ACC112 (cell line): ENCODE results near the gene FUT6.
"Not testable (repeated sequence)": the region's sequence is repeated elsewhere in the genome, so short reads cannot be mapped to it uniquely, and the experiment has no call there.

Experiments
- H2AFZ ChIP-seq: fragments of 200-600 bp; sonication (generic); one replicate; pipeline ENCODE4 v1.6.0; 2017; ENCODE audit warnings: antibody characterized with exemption, low read length; ENCODE audit not compliant: unreplicated experiment
- H3K27ac ChIP-seq: fragments of 200-600 bp; sonication (generic); 2 replicates; pipeline ENCODE4 v1.5.1; 2014; ENCODE audit warnings: low read depth, mild to moderate bottlenecking, antibody characterized with exemption, low read length, moderate library complexity
- H3K27me3 ChIP-seq: fragments of 200-600 bp; sonication (generic); 2 replicates; pipeline ENCODE4 v1.6.1; 2014; ENCODE audit warnings: mild to moderate bottlenecking, antibody characterized with exemption, low read length, moderate library complexity, mixed read lengths; ENCODE audit not compliant: insufficient read depth
- H3K36me3 ChIP-seq: fragments of 200-600 bp; sonication (generic); 2 replicates; pipeline ENCODE4 v1.6.1; 2016; ENCODE audit warnings: mild to moderate bottlenecking, antibody characterized with exemption, low read length, moderate library complexity, mixed read lengths; ENCODE audit not compliant: insufficient read depth
- H3K4me1 ChIP-seq: fragments of 200-600 bp; sonication (generic); one replicate; pipeline ENCODE4 v1.6.1; 2016; ENCODE audit warnings: low read length, mixed read lengths; ENCODE audit not compliant: insufficient read depth, unreplicated experiment, control insufficient read depth
- H3K4me3 ChIP-seq: fragments of 200-600 bp; sonication (generic); 2 replicates; pipeline ENCODE4 v1.5.1; 2014; ENCODE audit warnings: mild to moderate bottlenecking, low read depth, low read length
- H3K79me2 ChIP-seq: fragments of 200-600 bp; sonication (generic); one replicate; pipeline ENCODE4 v1.6.0; 2016; ENCODE audit warnings: low read length; ENCODE audit not compliant: control insufficient read depth, unreplicated experiment, insufficient read depth

FUT6 gene

GRCh38 chr19:5874496-5874895 is 35.0 kb upstream of the FUT6 start:
- not testable (repeated sequence) for H2AFZ ChIP-seq

DNA sequence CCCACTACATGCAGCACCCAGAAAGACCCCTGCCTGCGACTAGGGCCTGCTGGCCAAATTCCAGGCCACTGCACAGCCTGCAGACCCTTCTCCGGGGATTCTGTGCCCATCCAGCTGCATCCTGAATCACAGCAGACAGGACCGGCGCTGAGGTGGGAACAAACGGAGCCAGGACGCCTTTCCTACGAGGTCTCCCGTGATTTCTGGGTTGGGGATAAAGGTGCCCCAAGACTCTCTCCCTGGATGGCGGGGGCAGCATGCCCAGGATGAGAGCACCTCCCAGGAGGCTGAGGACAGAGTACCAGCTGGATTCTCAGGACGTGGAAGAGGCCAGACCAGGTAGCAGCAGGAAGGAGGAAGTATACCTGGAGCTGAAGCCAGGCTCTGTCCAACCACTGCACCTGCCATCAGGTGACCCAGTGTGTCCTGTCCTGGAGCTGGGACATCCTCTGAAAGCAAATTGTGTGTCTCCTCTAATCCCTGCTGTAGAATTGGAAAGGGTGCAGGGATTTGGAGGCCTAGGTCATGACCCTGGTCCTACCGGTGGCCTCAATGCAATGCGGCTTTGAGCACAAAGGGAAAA is 34.2 kb upstream of the FUT6 start:
- no peak overlapping the region for H3K4me3 ChIP-seq
- no peaks in the 10 kb centered on the region for H3K4me1 ChIP-seq
- H3K36me3 ChIP-seq, result no peaks in the 10 kb centered on the region
- no peaks in the 10 kb centered on the region for H3K27me3 ChIP-seq
- H3K79me2 ChIP-seq, result no peaks in the 10 kb centered on the region
- no peak overlapping the region for H2AFZ ChIP-seq
- no peak overlapping the region for H3K27ac ChIP-seq

More at GRCh38 chr19:5874496-5874895, 35.0 kb upstream of the FUT6 start:
- H3K79me2 ChIP-seq, H3K36me3 ChIP-seq, H3K27me3 ChIP-seq, H3K4me3 ChIP-seq, H3K27ac ChIP-seq, H3K4me1 ChIP-seq: not testable (repeated sequence)

DNA sequence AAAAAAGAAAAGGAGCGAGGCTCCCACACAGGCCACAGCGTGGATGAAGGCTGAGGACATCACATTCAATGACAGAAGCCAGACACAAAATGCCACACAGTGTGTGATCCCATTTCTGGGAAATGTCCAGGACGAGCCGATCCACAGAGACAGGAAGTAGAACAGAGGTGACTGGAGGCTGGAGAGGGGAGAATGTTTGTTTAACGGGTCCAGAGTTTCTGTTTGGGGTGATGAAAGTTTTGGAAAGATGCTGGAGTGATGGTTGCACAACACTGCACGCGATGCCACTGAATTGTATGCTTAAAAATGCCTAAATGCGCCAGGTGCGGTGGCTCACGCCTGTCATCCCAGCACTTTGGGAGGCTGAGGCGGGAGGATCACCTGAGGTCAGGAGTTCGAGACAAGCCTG is 31.5 kb upstream of the FUT6 start:
- Histone ChIP-seq H3K27ac (no peak overlapping the region), H3K4me3 (no peak overlapping the region), H3K79me2 (no peaks in the 10 kb centered on the region), H3K36me3 (no peaks in the 10 kb centered on the region), H3K4me1 (no peaks in the 10 kb centered on the region), H3K27me3 (no peaks in the 10 kb centered on the region), H2AFZ (no peak overlapping the region)

DNA sequence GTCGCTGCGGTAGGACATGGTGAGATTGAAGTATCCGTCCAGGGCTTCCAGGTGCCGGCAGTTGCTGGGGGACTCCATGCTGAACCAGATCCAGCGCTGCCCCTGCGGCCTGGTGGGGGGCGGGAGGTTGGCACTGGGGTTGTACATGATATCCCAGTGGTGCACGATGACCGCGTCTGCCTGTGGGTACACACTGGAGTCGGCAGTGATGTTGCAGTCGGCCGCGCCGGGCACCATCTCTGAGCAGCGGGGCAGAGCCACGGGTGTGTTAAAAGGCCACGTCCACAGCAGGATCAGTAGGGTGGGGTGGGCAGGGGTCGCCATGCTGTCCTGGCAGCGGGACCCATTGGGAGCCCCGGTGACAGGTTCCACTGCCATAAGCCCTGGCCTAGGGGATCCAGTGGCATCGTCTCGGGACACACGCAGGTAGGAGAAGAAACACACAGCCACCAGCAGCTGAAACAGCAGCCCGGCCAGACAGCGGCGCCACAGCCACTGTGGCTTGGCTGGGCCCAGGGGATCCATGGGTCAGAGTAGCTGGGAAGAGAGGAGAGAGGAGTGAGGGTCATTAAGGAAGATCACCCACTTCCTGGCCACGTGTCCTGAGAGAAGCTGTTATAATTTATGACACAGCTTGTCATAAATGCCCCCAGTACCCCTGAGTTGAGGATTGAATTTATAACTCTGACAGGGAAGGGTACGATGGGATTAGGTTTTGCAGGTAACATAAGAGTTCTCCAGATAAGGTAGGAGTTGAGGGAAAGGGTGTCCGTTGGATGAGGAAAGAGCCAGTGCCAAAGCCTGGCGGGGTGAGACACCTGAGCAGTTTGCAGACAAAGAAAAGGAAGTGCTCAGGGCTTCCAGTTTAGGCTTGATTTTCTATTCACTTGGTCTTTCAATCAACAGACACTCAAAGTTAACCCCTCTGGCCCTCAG is 28.0 kb upstream of the FUT6 start:
- Histone ChIP-seq H2AFZ (no peak overlapping the region), H3K4me1 (no peaks in the 10 kb centered on the region), H3K36me3 (no peaks in the 10 kb centered on the region)

DNA sequence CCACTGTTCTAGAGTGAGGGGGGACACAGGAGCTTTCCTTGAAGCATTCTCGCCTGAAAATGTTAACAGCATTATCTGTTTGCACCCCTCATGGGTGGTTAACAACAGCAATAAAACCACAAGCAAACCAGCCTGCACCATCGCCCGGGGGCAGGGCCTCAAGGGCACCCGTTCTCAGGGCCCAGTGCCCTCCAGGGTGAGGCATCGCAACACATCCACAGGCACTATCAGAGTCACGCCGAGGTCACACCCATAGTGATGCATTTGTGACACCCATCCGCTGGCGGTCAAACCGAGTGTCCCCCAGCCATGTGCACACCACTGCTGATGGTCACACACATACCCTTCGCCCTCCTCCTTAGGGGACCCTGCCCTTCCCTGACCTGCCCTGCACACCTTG is 26.3 kb upstream of the FUT6 start:
- H3K4me3 ChIP-seq, result no peak overlapping the region
- no peak overlapping the region for H3K27ac ChIP-seq
- no peak overlapping the region for H2AFZ ChIP-seq
- H3K36me3 ChIP-seq, result no peaks in the 10 kb centered on the region
- no peaks in the 10 kb centered on the region for H3K27me3 ChIP-seq
- no peaks in the 10 kb centered on the region for H3K4me1 ChIP-seq
- H3K79me2 ChIP-seq, result no peaks in the 10 kb centered on the region

More for the DNA sequence above, 28.0 kb upstream of the FUT6 start:
- H3K79me2 ChIP-seq, result no peaks in the 10 kb centered on the region
- no peak overlapping the region for H3K4me3 ChIP-seq
- no peak overlapping the region for H3K27ac ChIP-seq
- H3K27me3 ChIP-seq, result no peaks in the 10 kb centered on the region

DNA sequence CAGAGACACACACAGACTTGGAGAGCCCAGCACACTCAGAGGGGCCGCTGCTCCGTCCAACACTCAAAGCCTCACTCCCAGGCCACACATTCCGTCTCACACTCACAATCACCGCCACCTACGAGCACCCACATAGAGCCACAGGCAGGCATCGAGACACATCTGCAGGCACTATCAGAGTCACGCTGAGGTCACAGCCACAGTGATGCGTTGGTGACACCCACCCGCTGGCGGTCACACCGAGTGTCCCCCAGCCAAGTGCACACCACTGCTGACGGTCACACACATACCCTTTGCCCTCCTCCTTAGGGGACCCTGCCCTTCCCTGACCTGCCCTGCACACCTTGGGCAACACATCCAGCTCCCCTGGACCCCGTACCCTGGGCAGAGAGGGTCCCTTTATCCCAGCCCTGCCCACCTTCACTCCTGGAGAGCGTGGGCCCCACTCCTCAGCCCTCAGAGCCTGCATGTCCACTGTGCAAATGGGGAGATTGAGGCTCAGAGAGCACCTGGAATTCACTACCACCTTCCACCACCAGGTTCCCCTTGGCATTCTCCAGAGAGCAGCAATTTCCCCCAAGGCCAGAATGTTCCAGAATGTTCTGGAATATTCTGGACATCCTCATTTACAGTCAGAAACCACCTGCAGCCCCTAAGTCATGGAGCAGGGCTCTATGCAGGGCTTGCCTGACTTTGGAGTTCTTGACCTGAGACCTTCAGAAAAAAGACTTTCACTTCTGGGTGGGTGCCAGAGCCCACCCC is 25.4 kb upstream of the FUT6 start:
- H3K27ac ChIP-seq, result no peak overlapping the region
- H3K4me1 ChIP-seq, result no peaks in the 10 kb centered on the region

GRCh38 chr19:5864013-5864720 is 24.7 kb upstream of the FUT6 start:
- Histone ChIP-seq H3K79me2 (no peaks in the 10 kb centered on the region), H3K4me3 (no peak overlapping the region), H2AFZ (no peak overlapping the region), H3K27me3 (no peaks in the 10 kb centered on the region), H3K27ac (no peak overlapping the region), H3K4me1 (no peaks in the 10 kb centered on the region), H3K36me3 (no peaks in the 10 kb centered on the region)

More for the DNA sequence above, 25.4 kb upstream of the FUT6 start:
- no peaks in the 10 kb centered on the region for H3K27me3 ChIP-seq
- no peak overlapping the region for H3K4me3 ChIP-seq
- H2AFZ ChIP-seq, result no peak overlapping the region
- no peaks in the 10 kb centered on the region for H3K36me3 ChIP-seq
- H3K79me2 ChIP-seq, result no peaks in the 10 kb centered on the region

GRCh38 chr19:5863030-5863665 is 23.6 kb upstream of the FUT6 start:
- Histone ChIP-seq H3K36me3 (no peaks in the 10 kb centered on the region), H3K27me3 (no peaks in the 10 kb centered on the region), H3K79me2 (no peaks in the 10 kb centered on the region)

GRCh38 chr19:5857203-5858081 is 17.9 kb upstream of the FUT6 start:
- Histone ChIP-seq H2AFZ (no peak overlapping the region), H3K36me3 (no peaks in the 10 kb centered on the region), H3K4me1 (no peaks in the 10 kb centered on the region), H3K27ac (no peak overlapping the region), H3K27me3 (peaks cover 9% of the 10 kb centered on the region; the same call in 1 of the 2 replicates), H3K4me3 (no peak overlapping the region), H3K79me2 (no peaks in the 10 kb centered on the region)

More at GRCh38 chr19:5863030-5863665, 23.6 kb upstream of the FUT6 start:
- Histone ChIP-seq H3K4me3 (no peak overlapping the region), H3K4me1 (no peaks in the 10 kb centered on the region), H3K27ac (no peak overlapping the region), H2AFZ (no peak overlapping the region)
